Activated B cell treated with CpG ODN at 0.5 μM for 24 hours (primary cell): ENCODE data around the gene SND1. TPM values are rescaled to one million over a fixed set of nuclear protein-coding genes. Genes with fewer than 3 reads are reported as not detected.

Experiments used
- ATAC-seq: fragments of 200-7000 bp; cut with Tn5 transposase; one replicate; pipeline ENCODE4 v1.10.0; 2021; ENCODE audit warnings: low read depth, mild to moderate bottlenecking, moderate library complexity
- CTCF ChIA-PET: fragments of 350-600 bp; sonication (Branson Sonifier 250); formaldehyde crosslinking; loops from one replicate; lab custom pipeline; 2021; ENCODE audit warnings: antibody characterized with exemption; lab: Charles Lee
- POLR2A ChIA-PET: fragments of 350-600 bp; sonication (Branson Sonifier 250); formaldehyde crosslinking; loops from one replicate; lab custom pipeline; 2021; ENCODE audit warnings: antibody characterized with exemption; lab: Charles Lee
- DNase-seq: peaks from one replicate; pipeline ENCODE4 v3.0.0; 2022
- H3K27ac Mint-ChIP-seq: one replicate; pipeline ENCODE4 v1.8.0; 2020; ENCODE audit warnings: mixed read lengths
- H3K27me3 Mint-ChIP-seq: one replicate; pipeline ENCODE4 v1.8.0; 2021; ENCODE audit warnings: mixed read lengths
- H3K36me3 Mint-ChIP-seq: one replicate; pipeline ENCODE4 v1.8.0; 2021; ENCODE audit warnings: low read depth, mixed read lengths
- H3K4me1 Mint-ChIP-seq: one replicate; pipeline ENCODE4 v1.8.0; 2021; ENCODE audit warnings: mixed read lengths
- H3K4me3 Mint-ChIP-seq: one replicate; pipeline ENCODE4 v1.8.0; 2020; ENCODE audit warnings: mild to moderate bottlenecking, mixed read lengths
- H3K9me3 Mint-ChIP-seq: one replicate; pipeline ENCODE4 v1.8.0; 2020; ENCODE audit warnings: mixed read lengths
- intact Hi-C: fragments of 100-400 bp; cut with micrococcal nuclease; formaldehyde crosslinking; loops from one replicate; pipeline ENCODE4 v1.15.1; 2024
- total RNA-seq: library from RNA; stranded (reverse); gene quantifications from 2 replicates; pipeline ENCODE4 v1.2.3, GENCODE V29; 2022
- TF ChIP-seq, protein P1 (sequence below): fragments of 200-600 bp; IDR thresholded peaks from one replicate; pipeline ENCODE4 v1.8.0; 2022; ENCODE audit warnings: antibody characterized with exemption, mild to moderate bottlenecking

The SND1 gene
- total RNA-seq, 1 donor from 2014 or later = 215 TPM

DNA sequence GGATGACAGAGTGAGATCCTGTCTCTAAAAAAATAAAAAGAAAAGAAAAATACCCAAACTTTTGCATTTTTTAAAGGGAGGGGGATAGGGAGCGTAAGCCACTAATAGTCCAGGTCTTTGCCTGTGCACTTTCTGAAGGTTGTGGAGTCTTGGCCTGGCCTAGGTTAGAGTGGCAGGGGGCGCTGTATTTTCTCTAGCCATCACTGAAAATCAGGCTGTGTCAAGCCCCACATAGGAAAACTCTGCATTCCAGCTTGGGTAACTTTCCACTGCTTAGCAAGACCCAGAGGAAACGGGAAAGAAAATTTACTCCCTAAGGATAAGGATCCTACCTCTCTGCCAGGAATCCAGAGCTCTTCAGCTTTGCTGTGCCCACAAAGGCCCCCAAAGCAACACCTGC, 23.5 kb upstream of the SND1 start:
- intact Hi-C loops = no loop called here
- no peaks in the 10 kb centered on the region for H3K9me3 Mint-ChIP-seq
- POLR2A ChIA-PET = no interaction called here
- no peak overlapping the region for H3K4me3 Mint-ChIP-seq
- CTCF ChIA-PET = interaction anchor here (0.7 to 1.5 kb wide), 2 partner anchors 123 to 580 kb away, joined by 3 to 9 read pairs; no protein-coding TSS in a partner anchor
- H3K36me3 Mint-ChIP-seq = no peaks in the 10 kb centered on the region
- H3K4me1 Mint-ChIP-seq = no peaks in the 10 kb centered on the region
- ATAC-seq = no peak
- H3K27ac Mint-ChIP-seq = no peak overlapping the region
- DNase-seq = no peak
- peaks cover 32% of the 10 kb centered on the region for H3K27me3 Mint-ChIP-seq
- TF ChIP-seq, protein P1, sequence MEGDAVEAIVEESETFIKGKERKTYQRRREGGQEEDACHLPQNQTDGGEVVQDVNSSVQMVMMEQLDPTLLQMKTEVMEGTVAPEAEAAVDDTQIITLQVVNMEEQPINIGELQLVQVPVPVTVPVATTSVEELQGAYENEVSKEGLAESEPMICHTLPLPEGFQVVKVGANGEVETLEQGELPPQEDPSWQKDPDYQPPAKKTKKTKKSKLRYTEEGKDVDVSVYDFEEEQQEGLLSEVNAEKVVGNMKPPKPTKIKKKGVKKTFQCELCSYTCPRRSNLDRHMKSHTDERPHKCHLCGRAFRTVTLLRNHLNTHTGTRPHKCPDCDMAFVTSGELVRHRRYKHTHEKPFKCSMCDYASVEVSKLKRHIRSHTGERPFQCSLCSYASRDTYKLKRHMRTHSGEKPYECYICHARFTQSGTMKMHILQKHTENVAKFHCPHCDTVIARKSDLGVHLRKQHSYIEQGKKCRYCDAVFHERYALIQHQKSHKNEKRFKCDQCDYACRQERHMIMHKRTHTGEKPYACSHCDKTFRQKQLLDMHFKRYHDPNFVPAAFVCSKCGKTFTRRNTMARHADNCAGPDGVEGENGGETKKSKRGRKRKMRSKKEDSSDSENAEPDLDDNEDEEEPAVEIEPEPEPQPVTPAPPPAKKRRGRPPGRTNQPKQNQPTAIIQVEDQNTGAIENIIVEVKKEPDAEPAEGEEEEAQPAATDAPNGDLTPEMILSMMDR = no peak

DNA sequence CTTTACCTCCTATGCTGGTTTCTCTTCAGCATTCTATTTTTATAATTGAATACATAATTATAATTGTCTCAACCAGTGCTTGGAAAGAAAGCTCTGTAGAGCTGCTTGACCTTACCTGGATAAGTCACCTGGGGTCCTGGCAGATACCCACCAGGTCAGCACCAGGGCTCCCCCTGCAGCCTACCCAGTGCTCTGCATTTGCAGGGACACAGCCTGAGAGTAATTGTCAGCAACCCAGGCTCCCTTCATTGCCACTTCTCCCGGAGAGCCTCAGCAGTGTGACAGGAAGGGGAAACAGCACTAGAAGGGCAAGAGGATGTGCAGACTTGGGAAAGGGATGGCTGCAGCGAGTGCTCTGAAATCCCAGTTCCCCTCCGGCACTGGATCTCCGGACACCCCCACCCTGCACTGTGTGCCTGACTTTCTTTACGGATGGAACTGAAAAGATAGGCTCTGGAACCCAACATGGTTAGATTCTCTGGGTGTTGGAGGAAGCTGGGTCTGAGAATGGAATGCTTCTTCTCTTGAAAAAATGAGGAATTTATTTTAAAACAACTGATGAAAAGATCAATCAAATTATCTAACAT, 22.6 kb upstream of the SND1 start:
- no peaks in the 10 kb centered on the region for H3K36me3 Mint-ChIP-seq
- no peaks in the 10 kb centered on the region for H3K4me1 Mint-ChIP-seq
- no peak overlapping the region for H3K4me3 Mint-ChIP-seq
- ChIA-PET POLR2A (no interaction called here), CTCF (interaction anchor here (1.5 kb wide), 1 partner anchor 124 kb away, joined by 9 read pairs; no protein-coding TSS in a partner anchor)
- intact Hi-C loops = loop anchor here (1.0 kb wide), 1 partner anchor 182 kb away; no protein-coding TSS in a partner anchor
- DNase-seq (no peak), ATAC-seq (peak; percentile 49)
- TF ChIP-seq, protein P1 = no peak
- H3K27ac Mint-ChIP-seq = no peak overlapping the region
- no peaks in the 10 kb centered on the region for H3K9me3 Mint-ChIP-seq
- H3K27me3 Mint-ChIP-seq = peaks cover 30% of the 10 kb centered on the region

DNA sequence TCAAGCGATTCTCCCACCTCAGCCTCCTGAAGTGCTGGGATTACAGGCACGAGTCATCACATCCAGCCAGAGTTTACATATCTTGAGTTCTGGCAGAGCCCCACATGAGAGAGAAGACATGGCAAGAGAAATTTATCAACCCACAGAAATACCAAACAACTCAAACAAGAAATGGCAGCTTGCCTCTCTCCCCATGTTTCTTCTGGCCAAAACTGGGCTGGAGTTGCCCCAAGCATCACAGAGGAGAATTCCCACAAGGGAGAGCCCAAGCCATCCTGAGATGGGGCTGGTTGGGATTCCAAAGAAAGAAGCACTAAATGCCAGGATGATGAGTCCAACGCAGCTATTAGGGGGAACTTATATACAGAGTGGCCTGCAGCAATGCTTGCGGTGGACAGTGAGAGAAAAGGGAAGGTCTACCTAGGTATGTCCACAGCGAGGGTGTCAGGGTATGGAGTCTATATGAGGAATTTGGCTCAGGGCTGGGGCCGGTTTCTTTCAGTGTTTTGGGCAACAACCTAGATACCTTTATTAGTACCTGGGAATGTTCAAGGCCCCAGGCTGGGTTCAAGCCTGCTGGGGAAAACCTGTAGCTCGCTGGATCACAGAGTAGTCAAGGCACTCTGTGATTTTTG, 19.6 kb upstream of the SND1 start:
- H3K27ac Mint-ChIP-seq = no peak overlapping the region
- ChIA-PET POLR2A (no interaction called here), CTCF (no interaction called here)
- intact Hi-C loops = no loop called here
- no peaks in the 10 kb centered on the region for H3K9me3 Mint-ChIP-seq
- no peak for DNase-seq
- H3K27me3 Mint-ChIP-seq = peaks cover 36% of the 10 kb centered on the region
- H3K36me3 Mint-ChIP-seq = no peaks in the 10 kb centered on the region
- no peak for ATAC-seq
- H3K4me3 Mint-ChIP-seq = no peak overlapping the region
- TF ChIP-seq, protein P1 = no peak
- no peaks in the 10 kb centered on the region for H3K4me1 Mint-ChIP-seq

DNA sequence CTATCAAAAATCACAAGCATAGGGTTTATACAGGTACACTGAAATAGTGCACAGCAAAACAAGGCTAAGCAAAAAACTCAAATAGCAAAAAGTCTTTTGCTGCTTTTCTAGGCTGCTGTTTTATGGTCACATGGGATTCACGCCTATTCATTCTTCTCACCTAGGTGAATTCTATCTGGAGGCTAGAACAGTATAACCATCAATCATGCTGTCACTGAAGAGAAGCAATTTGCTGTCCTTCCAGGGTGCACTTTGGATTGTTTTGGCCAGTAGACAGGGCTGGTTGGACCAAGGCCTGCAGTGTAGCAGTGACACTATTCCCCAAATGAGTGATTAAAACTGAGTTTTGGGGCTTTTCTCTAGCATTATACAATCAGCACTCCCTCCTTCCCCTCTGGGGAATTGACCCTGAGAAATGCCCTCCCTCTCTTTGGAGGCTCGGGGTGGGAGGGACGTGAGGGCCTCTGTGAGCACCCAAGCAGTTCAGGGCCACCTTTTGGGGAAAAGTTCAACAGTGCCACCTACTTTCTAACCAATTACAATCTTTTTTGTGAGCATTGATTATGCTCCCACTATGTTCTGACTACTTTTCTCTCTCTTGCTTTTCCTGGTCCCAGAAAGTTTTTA, 16.2 kb upstream of the SND1 start:
- POLR2A ChIA-PET = no interaction called here
- H3K27me3 Mint-ChIP-seq = peaks cover 48% of the 10 kb centered on the region

DNA sequence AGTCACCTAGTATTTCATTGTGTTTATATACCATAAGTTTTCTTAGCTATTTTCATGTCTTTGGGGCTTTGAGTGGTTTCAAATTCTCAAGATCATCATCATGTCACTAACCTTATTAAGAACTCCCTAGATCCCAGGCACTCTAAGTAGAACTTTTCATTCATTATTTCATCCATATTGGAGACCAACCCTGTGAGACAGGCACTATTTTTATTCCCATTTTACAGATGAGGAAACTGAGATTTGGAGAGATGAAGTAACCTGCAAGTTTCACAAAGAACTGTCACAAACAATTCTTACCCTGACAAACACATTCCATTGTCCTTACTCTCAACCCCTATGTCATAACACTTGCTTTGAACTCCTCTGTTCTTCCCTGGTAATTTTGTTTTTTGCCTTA, 13.8 kb upstream of the SND1 start:
- ChIA-PET CTCF (no interaction called here), POLR2A (no interaction called here)
- peaks cover 32% of the 10 kb centered on the region for H3K27me3 Mint-ChIP-seq
- ATAC-seq (no peak), DNase-seq (no peak)
- H3K9me3 Mint-ChIP-seq = no peaks in the 10 kb centered on the region
- H3K4me3 Mint-ChIP-seq = no peak overlapping the region
- intact Hi-C loops = no loop called here
- H3K27ac Mint-ChIP-seq = no peak overlapping the region
- no peaks in the 10 kb centered on the region for H3K36me3 Mint-ChIP-seq
- TF ChIP-seq, protein P1 = no peak
- no peaks in the 10 kb centered on the region for H3K4me1 Mint-ChIP-seq

More for the DNA sequence above, 16.2 kb upstream of the SND1 start:
- TF ChIP-seq, protein P1 = no peak
- ATAC-seq (no peak), DNase-seq (no peak)
- CTCF ChIA-PET = no interaction called here
- Mint-ChIP-seq H3K4me1 (no peaks in the 10 kb centered on the region), H3K9me3 (no peaks in the 10 kb centered on the region), H3K4me3 (no peak overlapping the region), H3K27ac (no peak overlapping the region), H3K36me3 (no peaks in the 10 kb centered on the region)
- intact Hi-C loops = no loop called here
